ENCODE data around the gene PLCB1.

DNA sequence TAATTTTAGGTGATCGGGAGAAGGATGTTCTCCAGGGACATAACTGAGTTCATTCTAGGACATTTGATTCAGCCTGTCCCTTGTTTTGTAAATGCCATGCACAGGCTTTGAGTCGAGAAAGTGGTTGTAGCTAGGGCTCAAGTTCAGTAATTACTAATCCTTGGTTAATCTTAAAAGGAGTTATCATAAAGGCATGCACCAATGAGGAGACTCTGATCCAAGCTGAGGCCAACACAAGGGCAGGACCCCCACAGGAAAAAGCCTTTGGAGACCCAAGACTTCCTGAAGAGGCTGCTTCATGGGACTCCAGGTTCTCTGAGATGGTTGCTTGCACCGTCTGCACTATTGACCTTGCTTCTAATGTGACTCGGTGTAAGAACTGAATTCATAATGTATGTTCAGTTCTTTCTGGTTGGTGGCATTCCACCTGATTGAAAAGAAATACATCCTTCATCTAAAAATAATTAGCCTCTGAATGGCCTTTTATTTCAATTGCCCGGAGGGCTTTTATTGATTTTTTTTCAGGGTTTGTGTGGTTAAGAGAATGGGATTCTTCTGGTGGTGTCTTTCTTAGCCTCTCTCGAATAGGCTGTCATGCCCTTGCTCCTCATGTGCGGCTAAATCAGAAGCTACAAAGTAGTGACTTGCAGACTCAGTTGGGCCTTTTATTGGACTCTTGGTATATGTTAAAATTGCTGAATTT lies 735.1 kb downstream of the PLCB1 start:
- TF ChIP-seq, protein P1, sequence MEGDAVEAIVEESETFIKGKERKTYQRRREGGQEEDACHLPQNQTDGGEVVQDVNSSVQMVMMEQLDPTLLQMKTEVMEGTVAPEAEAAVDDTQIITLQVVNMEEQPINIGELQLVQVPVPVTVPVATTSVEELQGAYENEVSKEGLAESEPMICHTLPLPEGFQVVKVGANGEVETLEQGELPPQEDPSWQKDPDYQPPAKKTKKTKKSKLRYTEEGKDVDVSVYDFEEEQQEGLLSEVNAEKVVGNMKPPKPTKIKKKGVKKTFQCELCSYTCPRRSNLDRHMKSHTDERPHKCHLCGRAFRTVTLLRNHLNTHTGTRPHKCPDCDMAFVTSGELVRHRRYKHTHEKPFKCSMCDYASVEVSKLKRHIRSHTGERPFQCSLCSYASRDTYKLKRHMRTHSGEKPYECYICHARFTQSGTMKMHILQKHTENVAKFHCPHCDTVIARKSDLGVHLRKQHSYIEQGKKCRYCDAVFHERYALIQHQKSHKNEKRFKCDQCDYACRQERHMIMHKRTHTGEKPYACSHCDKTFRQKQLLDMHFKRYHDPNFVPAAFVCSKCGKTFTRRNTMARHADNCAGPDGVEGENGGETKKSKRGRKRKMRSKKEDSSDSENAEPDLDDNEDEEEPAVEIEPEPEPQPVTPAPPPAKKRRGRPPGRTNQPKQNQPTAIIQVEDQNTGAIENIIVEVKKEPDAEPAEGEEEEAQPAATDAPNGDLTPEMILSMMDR (IDR thresholded peaks at IDR 0.05), result no peak
- TF ChIP-seq POLR2A (IDR thresholded peaks at IDR 0.05), result no peak

Data from Peyer's patch (tissue), 4 donors.